GM19324 (cell line): ENCODE data around the gene ZNF749.
"Not testable (repeated sequence)": the region's sequence is repeated elsewhere in the genome, so short reads cannot be mapped to it uniquely, and the experiment has no call there.

ENCODE experiments used
- ATAC-seq: cut with Tn5 transposase; IDR thresholded peaks from one replicate; pipeline ENCODE4 v1.9.1; 2021; ENCODE audit warnings: mild to moderate bottlenecking, moderate library complexity; ENCODE audit not compliant: unreplicated experiment, low FRiP score

Gene ZNF749

DNA sequence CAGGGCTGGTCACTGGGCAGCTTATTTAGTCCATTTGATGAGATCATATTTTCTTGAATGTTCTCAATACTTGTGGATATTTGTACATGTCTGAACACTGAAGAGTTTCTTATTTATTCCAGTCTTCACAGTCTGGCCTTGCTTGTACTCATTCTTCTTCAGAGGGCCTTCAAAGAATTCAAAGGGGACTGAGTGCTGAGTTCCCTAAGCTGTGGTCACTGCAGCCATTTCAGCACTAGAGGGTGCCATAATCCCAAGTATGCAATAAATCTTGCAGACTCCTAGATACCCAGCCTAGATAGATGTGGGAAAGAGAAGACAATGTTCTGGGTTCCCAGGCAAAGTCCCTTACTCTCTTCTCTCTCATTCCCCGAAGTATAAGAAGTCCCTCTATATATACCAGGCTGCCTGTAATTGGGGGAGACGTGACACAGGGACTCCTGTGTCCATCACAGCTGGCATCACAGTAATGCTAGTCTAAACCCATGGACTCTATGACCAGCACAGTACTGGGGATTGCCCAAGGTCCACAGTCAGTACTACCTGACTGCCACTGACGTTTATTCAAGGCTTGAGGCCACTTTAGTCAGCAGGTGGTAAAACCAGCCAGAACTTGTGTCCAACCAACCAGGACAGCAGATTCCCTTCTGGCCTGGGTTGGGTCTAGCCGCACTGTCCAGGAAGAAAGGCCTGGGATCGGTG, 30.7 kb downstream of the ZNF749 start:
- ATAC-seq, result no peak

DNA sequence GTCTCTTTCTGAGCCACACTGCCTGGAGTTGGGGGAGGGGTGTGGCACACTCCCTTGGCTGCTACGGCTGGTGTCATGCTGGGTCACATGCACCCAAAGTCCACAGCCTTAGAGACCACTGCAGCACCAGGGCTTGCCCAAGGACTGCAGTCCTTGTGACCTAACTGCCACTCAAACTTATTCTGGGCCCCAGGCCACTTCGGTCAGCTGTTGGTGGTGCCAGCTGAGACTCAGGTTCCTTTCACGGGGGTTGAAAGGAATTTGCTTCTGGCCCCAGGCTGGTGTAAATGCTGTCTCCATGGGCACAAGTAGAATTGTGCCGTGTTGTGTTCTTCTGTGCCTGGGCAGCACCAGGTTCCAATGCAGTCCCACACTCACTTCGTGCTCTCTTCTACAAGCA, 31.4 kb downstream of the ZNF749 start:
- no peak for ATAC-seq

DNA sequence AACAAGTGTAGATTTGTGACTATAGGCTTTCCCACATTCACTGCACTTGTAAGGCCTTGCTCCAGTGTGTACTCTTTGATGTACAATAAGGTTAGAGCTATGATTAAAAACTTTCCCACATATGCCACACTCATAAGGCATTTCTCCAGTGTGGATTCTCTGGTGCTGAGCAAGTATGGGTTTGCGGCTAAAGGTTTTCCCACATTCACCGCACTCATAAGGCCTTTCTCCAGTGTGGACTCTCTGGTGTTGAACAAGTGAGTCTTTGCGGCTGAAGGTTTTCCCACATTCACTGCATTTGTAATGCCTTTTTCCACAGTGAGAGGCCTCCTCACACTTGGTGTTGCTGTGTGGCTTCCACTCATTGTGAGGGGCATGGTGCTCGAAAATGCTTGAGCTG, 38.5 kb downstream of the ZNF749 start:
- no peak for ATAC-seq

DNA sequence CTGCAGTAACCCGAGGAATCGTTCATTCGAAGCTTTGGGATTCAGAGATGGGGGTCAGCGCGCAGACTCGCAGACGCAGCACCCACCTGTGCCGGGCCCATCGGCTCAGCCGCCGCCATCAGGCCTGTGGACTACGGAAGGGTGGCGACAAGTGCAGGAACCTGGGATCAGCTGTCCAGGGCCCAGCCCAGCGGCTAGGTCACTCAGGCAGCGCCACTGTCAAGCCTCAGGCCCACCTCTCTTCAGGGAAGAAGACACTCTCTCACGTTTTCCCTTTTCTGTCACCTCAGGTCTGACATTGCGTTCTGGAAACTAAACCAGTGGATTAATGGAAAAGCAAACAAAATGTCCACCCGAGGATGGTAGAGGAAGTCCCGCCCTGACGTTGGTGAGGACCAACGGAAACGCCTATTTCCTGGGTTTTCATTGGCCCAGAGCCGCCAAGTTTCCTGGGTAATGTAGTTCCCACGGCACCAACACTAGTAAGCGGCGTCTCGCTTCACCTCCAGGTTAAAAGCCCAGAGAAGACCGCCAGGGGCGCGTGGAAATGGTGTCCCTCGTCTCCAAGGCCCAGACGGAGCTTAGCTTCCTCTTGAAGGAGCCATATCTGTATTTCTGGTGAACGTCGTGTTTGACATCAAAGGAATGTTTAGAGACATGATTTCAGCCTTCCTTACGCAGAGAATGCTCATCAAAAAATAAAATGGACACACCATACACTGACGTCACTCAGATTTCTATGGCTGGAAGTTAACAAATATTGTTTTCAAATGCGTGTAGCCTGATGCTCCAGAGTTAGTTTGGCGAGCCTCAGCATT, 42.3 kb downstream of the ZNF749 start, which contains the start of gene ZNF772:
TSS of gene ZNF772 (minus strand) at position 376 of the 818 bp plus-strand sequence. CDS start at position 119, 257 bp downstream.
- peak; percentile 73 for ATAC-seq

DNA sequence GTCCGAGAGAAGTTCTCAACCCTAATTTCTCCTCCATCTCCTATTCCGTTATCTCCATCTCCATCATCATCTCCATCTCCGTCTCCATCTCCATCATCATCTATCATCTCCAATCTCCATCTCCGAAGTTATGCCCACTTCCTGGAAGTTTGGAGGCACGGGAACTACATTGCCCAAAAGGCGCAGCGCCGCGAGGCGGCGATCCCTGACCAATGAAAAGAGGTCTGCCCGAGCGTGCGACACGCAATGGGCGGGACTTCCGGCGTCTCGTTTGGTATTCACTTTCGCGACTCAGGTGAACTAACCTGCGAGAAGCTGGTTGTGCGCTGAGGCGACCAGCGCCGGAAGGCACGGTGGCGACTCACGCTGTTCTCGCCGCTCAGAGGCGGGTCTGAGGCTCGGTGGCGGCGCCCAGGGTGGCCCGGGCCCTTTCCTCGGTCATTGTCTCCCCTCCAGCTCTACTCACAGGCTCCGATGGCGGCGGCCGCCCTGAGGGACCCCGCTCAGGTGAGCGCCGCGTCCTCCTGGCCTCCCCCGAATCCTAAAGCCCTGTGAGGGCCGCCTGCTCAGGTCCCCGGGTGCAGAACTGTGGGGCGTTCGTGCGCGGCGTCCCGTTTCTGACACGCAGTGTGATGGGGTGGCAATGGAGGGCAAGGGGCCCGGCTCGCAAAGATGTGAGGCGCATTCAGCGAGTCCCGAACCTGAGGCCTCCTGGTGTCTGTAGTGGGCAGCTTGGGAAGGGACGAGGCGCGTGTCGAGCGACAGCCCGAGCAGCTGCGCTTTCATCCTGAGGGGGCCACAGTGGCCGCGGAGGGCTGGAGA, 52.6 kb downstream of the ZNF749 start, which contains the start of gene ZNF419:
TSS of gene ZNF419 (plus strand) at position 274 of the 822 bp plus-strand sequence. CDS start at position 475, 201 bp downstream.
- ATAC-seq, result peak; percentile 96

DNA sequence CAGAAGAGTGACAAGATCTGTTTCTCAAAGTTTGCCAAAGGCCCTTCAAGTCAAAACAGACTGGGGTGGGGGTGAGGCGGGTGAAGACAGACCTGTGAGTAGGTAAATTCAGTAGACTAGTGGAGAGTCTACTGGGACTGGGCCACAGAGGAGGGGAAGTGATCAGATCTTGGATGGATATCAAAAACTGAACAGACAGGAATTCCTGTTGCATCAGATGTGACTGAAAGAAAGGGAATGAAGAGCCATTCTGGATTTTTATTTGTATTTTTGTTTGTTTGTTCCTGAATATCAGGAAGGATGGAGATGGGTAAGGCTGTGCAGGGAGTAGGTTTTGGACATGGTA, 53.1 kb downstream of the ZNF749 start:
- not testable (repeated sequence) for ATAC-seq
